GM12874 (cell line): ENCODE results near the gene TTC24.

ENCODE experiments used
- CTCF ChIP-seq: IDR thresholded peaks from 2 replicates; pipeline ENCODE4 v1.5.1; 2011; ENCODE audit warnings: low read depth, mild to moderate bottlenecking, control low read depth, low read length, moderate library complexity; ENCODE audit not compliant: insufficient read depth

The TTC24 gene

GRCh38 chr1:156582388-156583017 lies 3.0 kb downstream of the TTC24 start:
- TF ChIP-seq CTCF, result 0 out of 2 replicates have a peak, but pooled peaks have one; percentile 12

- peak; percentile 81 for TF ChIP-seq CTCF
Measured at GRCh38 chr1:156583821-156584622, 4.5 kb downstream of the TTC24 start.

- peak; percentile 69 for TF ChIP-seq CTCF
Measured at GRCh38 chr1:156584813-156585212, 5.3 kb downstream of the TTC24 start.

- TF ChIP-seq CTCF, result no peak
Measured at GRCh38 chr1:156586323-156586722, 6.8 kb downstream of the TTC24 start.

- no peak for TF ChIP-seq CTCF
Measured at GRCh38 chr1:156586892-156587477, 7.5 kb downstream of the TTC24 start.

GRCh38 chr1:156589546-156589945 lies 10.0 kb downstream of the TTC24 start:
- TF ChIP-seq CTCF, result no peak
